ENCODE data around the gene CCM2.

- TF ChIP-seq, protein P1, sequence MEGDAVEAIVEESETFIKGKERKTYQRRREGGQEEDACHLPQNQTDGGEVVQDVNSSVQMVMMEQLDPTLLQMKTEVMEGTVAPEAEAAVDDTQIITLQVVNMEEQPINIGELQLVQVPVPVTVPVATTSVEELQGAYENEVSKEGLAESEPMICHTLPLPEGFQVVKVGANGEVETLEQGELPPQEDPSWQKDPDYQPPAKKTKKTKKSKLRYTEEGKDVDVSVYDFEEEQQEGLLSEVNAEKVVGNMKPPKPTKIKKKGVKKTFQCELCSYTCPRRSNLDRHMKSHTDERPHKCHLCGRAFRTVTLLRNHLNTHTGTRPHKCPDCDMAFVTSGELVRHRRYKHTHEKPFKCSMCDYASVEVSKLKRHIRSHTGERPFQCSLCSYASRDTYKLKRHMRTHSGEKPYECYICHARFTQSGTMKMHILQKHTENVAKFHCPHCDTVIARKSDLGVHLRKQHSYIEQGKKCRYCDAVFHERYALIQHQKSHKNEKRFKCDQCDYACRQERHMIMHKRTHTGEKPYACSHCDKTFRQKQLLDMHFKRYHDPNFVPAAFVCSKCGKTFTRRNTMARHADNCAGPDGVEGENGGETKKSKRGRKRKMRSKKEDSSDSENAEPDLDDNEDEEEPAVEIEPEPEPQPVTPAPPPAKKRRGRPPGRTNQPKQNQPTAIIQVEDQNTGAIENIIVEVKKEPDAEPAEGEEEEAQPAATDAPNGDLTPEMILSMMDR (IDR thresholded peaks at IDR 0.05; ENCODE audit: poor library complexity, severe bottlenecking) = no peak
- TF ChIP-seq EP300 (conservative IDR thresholded peaks at IDR 0.05; ENCODE audit: poor library complexity, severe bottlenecking) = no peak
- TF ChIP-seq POLR2AphosphoS5 (IDR thresholded peaks at IDR 0.05) = no peak
- TF ChIP-seq TAF1 (IDR thresholded peaks at IDR 0.05; ENCODE audit: low read depth) = no peak
- TF ChIP-seq RAD21 (conservative IDR thresholded peaks at IDR 0.05) = no peak
These were observed 67.6 kb downstream of the CCM2 start for GRCh38 chr7:45067582-45067981.
